Activated CD4-positive, alpha-beta T cell treated with anti-CD3 and anti-CD28 coated beads, Interleukin-2, amount 10 ng/mL, durations not matched to agents 7 days and 5 days (primary cell): ENCODE data around the gene FAM171A2. TPM values are rescaled to one million over a fixed set of nuclear protein-coding genes. Genes with fewer than 3 reads are reported as not detected.

Experiments used
- CTCF ChIA-PET: fragments of 350-600 bp; sonication (Branson Sonifier 250); formaldehyde crosslinking; loops from one replicate; lab custom pipeline; 2021; ENCODE audit warnings: antibody characterized with exemption; lab: Charles Lee
- POLR2A ChIA-PET: fragments of 350-600 bp; sonication (Branson Sonifier 250); formaldehyde crosslinking; loops from one replicate; lab custom pipeline; 2021; ENCODE audit warnings: antibody characterized with exemption; lab: Charles Lee
- DNase-seq: peaks from one replicate; pipeline ENCODE4 v3.0.0-alpha.2; 2020
- H3K27ac Mint-ChIP-seq: one replicate; pipeline ENCODE4 v1.8.0; 2021; ENCODE audit warnings: mild to moderate bottlenecking, moderate library complexity, mixed read lengths
- H3K27me3 Mint-ChIP-seq: one replicate; pipeline ENCODE4 v1.8.0; 2021; ENCODE audit warnings: mixed read lengths
- H3K36me3 Mint-ChIP-seq: one replicate; pipeline ENCODE4 v1.8.0; 2021; ENCODE audit warnings: low read depth, mixed read lengths
- H3K4me1 Mint-ChIP-seq: one replicate; pipeline ENCODE4 v1.8.0; 2021; ENCODE audit warnings: mixed read lengths
- H3K4me3 Mint-ChIP-seq: one replicate; pipeline ENCODE4 v1.8.0; 2021; ENCODE audit warnings: mild to moderate bottlenecking, moderate library complexity, mixed read lengths
- H3K9me3 Mint-ChIP-seq: one replicate; pipeline ENCODE4 v1.8.0; 2021; ENCODE audit warnings: mixed read lengths
- total RNA-seq, 2 experiments: library from RNA; stranded (reverse); gene quantifications; one replicate each; pipeline ENCODE4 v1.2.3, GENCODE V29; 2021

FAM171A2 gene
- total RNA-seq, 2 experiments from 2014 or later, result 0.08 TPM; not detected in 1

GRCh38 chr17:44390250-44390870, 26.7 kb upstream of the FAM171A2 start:
- Mint-ChIP-seq H3K4me3 (no peak overlapping the region), H3K27ac (no peak overlapping the region)

GRCh38 chr17:44389723-44390202, 26.1 kb upstream of the FAM171A2 start:
- H3K4me1 Mint-ChIP-seq, result peaks cover 24% of the 10 kb centered on the region
- no peak overlapping the region for H3K4me3 Mint-ChIP-seq
- peak overlapping the region; percentile 1 for H3K27ac Mint-ChIP-seq
- H3K27me3 Mint-ChIP-seq, result peaks cover 12% of the 10 kb centered on the region
- ChIA-PET POLR2A (no interaction called here), CTCF (no interaction called here)
- DNase-seq, result no peak
- H3K9me3 Mint-ChIP-seq, result no peaks in the 10 kb centered on the region
- peaks cover 2% of the 10 kb centered on the region for H3K36me3 Mint-ChIP-seq

More at GRCh38 chr17:44390250-44390870, 26.7 kb upstream of the FAM171A2 start:
- ChIA-PET POLR2A (no interaction called here), CTCF (no interaction called here)
- H3K36me3 Mint-ChIP-seq, result peaks cover 2% of the 10 kb centered on the region
- peaks cover 10% of the 10 kb centered on the region for H3K27me3 Mint-ChIP-seq
- no peak for DNase-seq
- peaks cover 20% of the 10 kb centered on the region for H3K4me1 Mint-ChIP-seq
- H3K9me3 Mint-ChIP-seq, result no peaks in the 10 kb centered on the region

GRCh38 chr17:44389281-44389680, 25.6 kb upstream of the FAM171A2 start, which contains the start of gene ITGA2B:
TSS of gene ITGA2B (minus strand) at chr17:44389649. CDS start at chr17:44389473, 176 bp downstream.
- no peak within 1 kb of the TSS for H3K4me3 Mint-ChIP-seq
- no peak for DNase-seq
- ChIA-PET CTCF (no interaction called here), POLR2A (no interaction called here)
- H3K9me3 Mint-ChIP-seq, result no peaks in the 10 kb centered on the region
- peaks cover 16% of the 10 kb centered on the region for H3K27me3 Mint-ChIP-seq
- peaks cover 2% of the 10 kb centered on the region for H3K36me3 Mint-ChIP-seq
- peak within 1 kb of the TSS; percentile 1 for H3K27ac Mint-ChIP-seq
- H3K4me1 Mint-ChIP-seq, result peaks cover 23% of the 10 kb centered on the region

GRCh38 chr17:44387804-44388203, 24.2 kb upstream of the FAM171A2 start:
- ChIA-PET POLR2A (no interaction called here), CTCF (no interaction called here)
- no peaks in the 10 kb centered on the region for H3K9me3 Mint-ChIP-seq
- peaks cover 22% of the 10 kb centered on the region for H3K4me1 Mint-ChIP-seq
- H3K27me3 Mint-ChIP-seq, result peaks cover 27% of the 10 kb centered on the region
- H3K36me3 Mint-ChIP-seq, result peaks cover 2% of the 10 kb centered on the region
- H3K27ac Mint-ChIP-seq, result no peak overlapping the region
- no peak overlapping the region for H3K4me3 Mint-ChIP-seq
- no peak for DNase-seq

- no peak for DNase-seq
- peaks cover 2% of the 10 kb centered on the region for H3K36me3 Mint-ChIP-seq
- H3K4me3 Mint-ChIP-seq, result peak overlapping the region; percentile 67
- peaks cover 35% of the 10 kb centered on the region for H3K27me3 Mint-ChIP-seq
- ChIA-PET POLR2A (interaction anchor here (0.6 kb wide), 1 partner anchor 155 kb away, joined by 5 read pairs; no protein-coding TSS in a partner anchor), CTCF (interaction anchor here (1.1 to 1.8 kb wide), 3 partner anchors 23 to 147 kb away, joined by 3 to 4 read pairs (median 4); partner anchors contain the start of gene FAM171A2)
- H3K4me1 Mint-ChIP-seq, result peaks cover 22% of the 10 kb centered on the region
- no peaks in the 10 kb centered on the region for H3K9me3 Mint-ChIP-seq
- H3K27ac Mint-ChIP-seq, result no peak overlapping the region
These were observed 22.5 kb upstream of the FAM171A2 start for GRCh38 chr17:44386182-44386525.

GRCh38 chr17:44385287-44386181, 21.9 kb upstream of the FAM171A2 start:
- peaks cover 22% of the 10 kb centered on the region for H3K4me1 Mint-ChIP-seq
- no peaks in the 10 kb centered on the region for H3K9me3 Mint-ChIP-seq
- ChIA-PET CTCF (interaction anchor here (1.0 to 1.8 kb wide), 5 partner anchors 9 to 175 kb away, joined by 3 to 7 read pairs (median 4); partner anchors contain the start of gene FAM171A2), POLR2A (interaction anchor here (0.6 kb wide), 1 partner anchor 166 kb away, joined by 4 read pairs; the partner anchor contains the start of gene UBTF)
- DNase-seq, result peak; percentile 84
- H3K27ac Mint-ChIP-seq, result no peak overlapping the region
- peaks cover 2% of the 10 kb centered on the region for H3K36me3 Mint-ChIP-seq
- H3K4me3 Mint-ChIP-seq, result peak overlapping the region; percentile 67
- H3K27me3 Mint-ChIP-seq, result peaks cover 35% of the 10 kb centered on the region

GRCh38 chr17:44384823-44385286, 21.2 kb upstream of the FAM171A2 start:
- H3K4me1 Mint-ChIP-seq, result peaks cover 19% of the 10 kb centered on the region
- DNase-seq, result no peak
- CTCF ChIA-PET, result interaction anchor here (1.0 to 1.8 kb wide), 4 partner anchors 9 to 175 kb away, joined by 3 to 7 read pairs (median 4); partner anchors contain the start of gene FAM171A2
- H3K27me3 Mint-ChIP-seq, result peaks cover 35% of the 10 kb centered on the region
- H3K4me3 Mint-ChIP-seq, result peak overlapping the region; percentile 67
- peak overlapping the region; percentile 31 for H3K27ac Mint-ChIP-seq
- H3K9me3 Mint-ChIP-seq, result no peaks in the 10 kb centered on the region
- POLR2A ChIA-PET, result interaction anchor here (0.6 kb wide), 1 partner anchor 166 kb away, joined by 4 read pairs; the partner anchor contains the start of gene UBTF
- H3K36me3 Mint-ChIP-seq, result peaks cover 2% of the 10 kb centered on the region

- H3K4me1 Mint-ChIP-seq, result peaks cover 14% of the 10 kb centered on the region
- no peak overlapping the region for H3K27ac Mint-ChIP-seq
- ChIA-PET CTCF (interaction anchor here (1.0 to 1.8 kb wide), 3 partner anchors 8 to 174 kb away, joined by 3 to 7 read pairs (median 4); partner anchors contain the start of gene FAM171A2), POLR2A (no interaction called here)
- peak overlapping the region; percentile 67 for H3K4me3 Mint-ChIP-seq
- DNase-seq, result no peak
- H3K36me3 Mint-ChIP-seq, result peaks cover 2% of the 10 kb centered on the region
- H3K9me3 Mint-ChIP-seq, result no peaks in the 10 kb centered on the region
- H3K27me3 Mint-ChIP-seq, result peaks cover 35% of the 10 kb centered on the region
These were observed 20.7 kb upstream of the FAM171A2 start for GRCh38 chr17:44384281-44384822.

- Mint-ChIP-seq H3K36me3 (peaks cover under 1% of the 10 kb centered on the region), H3K27me3 (peaks cover 35% of the 10 kb centered on the region), H3K4me1 (peaks cover 11% of the 10 kb centered on the region), H3K27ac (no peak overlapping the region), H3K9me3 (no peaks in the 10 kb centered on the region), H3K4me3 (no peak overlapping the region)
- POLR2A ChIA-PET, result no interaction called here
- CTCF ChIA-PET, result no interaction called here
- DNase-seq, result no peak
These were observed 20.2 kb upstream of the FAM171A2 start for GRCh38 chr17:44383861-44384260.

- no peak overlapping the region for H3K4me3 Mint-ChIP-seq
- no peaks in the 10 kb centered on the region for H3K36me3 Mint-ChIP-seq
- H3K27me3 Mint-ChIP-seq, result peaks cover 38% of the 10 kb centered on the region
- H3K9me3 Mint-ChIP-seq, result no peaks in the 10 kb centered on the region
- CTCF ChIA-PET, result no interaction called here
- H3K4me1 Mint-ChIP-seq, result peaks cover 10% of the 10 kb centered on the region
- POLR2A ChIA-PET, result no interaction called here
- no peak for DNase-seq
- H3K27ac Mint-ChIP-seq, result no peak overlapping the region
These were observed 19.7 kb upstream of the FAM171A2 start for GRCh38 chr17:44383363-44383762.

GRCh38 chr17:44382917-44383316, 19.3 kb upstream of the FAM171A2 start:
- no peak overlapping the region for H3K4me3 Mint-ChIP-seq
- H3K27ac Mint-ChIP-seq, result no peak overlapping the region
- no peaks in the 10 kb centered on the region for H3K36me3 Mint-ChIP-seq
- ChIA-PET CTCF (no interaction called here), POLR2A (no interaction called here)
- H3K4me1 Mint-ChIP-seq, result peaks cover 10% of the 10 kb centered on the region
- H3K27me3 Mint-ChIP-seq, result peaks cover 37% of the 10 kb centered on the region
- H3K9me3 Mint-ChIP-seq, result no peaks in the 10 kb centered on the region
- no peak for DNase-seq

- ChIA-PET POLR2A (no interaction called here), CTCF (interaction anchor here (0.6 to 0.7 kb wide), 2 partner anchors 9 to 490 kb away, joined by 4 read pairs; no protein-coding TSS in a partner anchor)
- no peaks in the 10 kb centered on the region for H3K9me3 Mint-ChIP-seq
- no peaks in the 10 kb centered on the region for H3K36me3 Mint-ChIP-seq
- no peak overlapping the region for H3K4me3 Mint-ChIP-seq
- H3K4me1 Mint-ChIP-seq, result peaks cover 10% of the 10 kb centered on the region
- peaks cover 35% of the 10 kb centered on the region for H3K27me3 Mint-ChIP-seq
- H3K27ac Mint-ChIP-seq, result no peak overlapping the region
- no peak for DNase-seq
These were observed 18.2 kb upstream of the FAM171A2 start for GRCh38 chr17:44381810-44382305.
